SK-N-SH (cell line): Measurements from ENCODE around the gene NIT1. TPM values are rescaled to one million over a fixed set of nuclear protein-coding genes. Genes with fewer than 3 reads are reported as not detected.

Experiments used
- CTCF ChIA-PET: fragments of 300-600, 350-600 bp; formaldehyde crosslinking; extraction: SDS; loops from one replicate; lab custom pipeline; 2021; lab: Yijun Ruan, JAX
- POLR2A ChIA-PET: fragments of 350-600 bp; sonication (Branson Sonifier 250); formaldehyde crosslinking; extraction: SDS; loops from one replicate; lab custom pipeline; 2020; ENCODE audit warnings: antibody characterized with exemption, inconsistent platforms; lab: Yijun Ruan, JAX
- DNase-seq: peaks from one replicate; pipeline ENCODE4 v3.0.0; 2012
- H2AFZ ChIP-seq: fragments of 200-600 bp; sonication (generic); 2 replicates; pipeline ENCODE4 v1.8.1; 2016; ENCODE audit warnings: antibody characterized with exemption, mild to moderate bottlenecking, low read depth
- H3F3A ChIP-seq: fragments of 200-600 bp; sonication (generic); replicated peaks from 2 replicates; pipeline ENCODE3; 2016; ENCODE audit warnings: antibody characterized with exemption, mild to moderate bottlenecking; ENCODE audit not compliant: insufficient read depth
- H3K27ac ChIP-seq, 2 experiments: fragments of 200-500 bp in 1 of 2; fragments of 200-600 bp in 1 of 2; sonication (Bioruptor generic) in 1 of 2; sonication (generic), shearing (Covaris generic) in 1 of 2; 2 replicates each; pipeline versions ENCODE4 v1.5.1 to v1.6.1; 2014 to 2016; ENCODE audit warnings: low read depth in 2 of 2, inconsistent platforms in 1 of 2, low read length in 1 of 2, mild to moderate bottlenecking in 1 of 2, mixed read lengths in 1 of 2
- H3K27me3 ChIP-seq: fragments of 200-600 bp; sonication (generic), shearing (Covaris generic); 2 replicates; pipeline ENCODE4 v1.6.1; 2016; ENCODE audit warnings: mixed run types; ENCODE audit not compliant: insufficient read depth
- H3K36me3 ChIP-seq, 2 experiments: fragments of 200-500 bp in 1 of 2; fragments of 200-600 bp in 1 of 2; sonication (Bioruptor generic) in 1 of 2; sonication (generic) in 1 of 2; replicated peaks in 1 of 2; 2 replicates each; pipeline versions ENCODE3 to v1.5.1; 2014 to 2016; ENCODE audit warnings: low read length in 1 of 2, mild to moderate bottlenecking in 1 of 2; ENCODE audit not compliant: insufficient read depth in 2 of 2, control insufficient read depth in 1 of 2
- H3K4me1 ChIP-seq, 2 experiments: fragments of 200-500 bp in 1 of 2; fragments of 200-600 bp in 1 of 2; sonication (Bioruptor generic) in 1 of 2; sonication (generic), shearing (Covaris generic) in 1 of 2; 2 replicates each; pipeline versions ENCODE4 v1.5.1 to v1.6.1; 2014 to 2016; ENCODE audit warnings: low read depth in 1 of 2, low read length in 1 of 2, mixed run types in 1 of 2; ENCODE audit not compliant: insufficient read depth in 2 of 2, control insufficient read depth in 1 of 2
- H3K4me2 ChIP-seq: fragments of 200-600 bp; sonication (generic), shearing (Covaris generic); 2 replicates; pipeline ENCODE4 v1.6.1; 2017; ENCODE audit warnings: mixed run types
- H3K4me3 ChIP-seq, 2 experiments: fragments of 200-500 bp in 1 of 2; fragments of 200-600 bp in 1 of 2; sonication (Bioruptor generic) in 1 of 2; sonication (generic), shearing (Covaris generic) in 1 of 2; 2 replicates each; pipeline versions ENCODE4 v1.5.1 to v1.8.1; 2014 to 2016; ENCODE audit warnings: low read depth in 2 of 2, inconsistent platforms in 1 of 2, low read length in 1 of 2, mild to moderate bottlenecking in 1 of 2, mixed read lengths in 1 of 2, moderate library complexity in 1 of 2
- H3K79me2 ChIP-seq: fragments of 200-600 bp; sonication (generic); 2 replicates; pipeline ENCODE4 v1.8.1; 2017; ENCODE audit warnings: mild to moderate bottlenecking; ENCODE audit not compliant: insufficient read depth
- H3K9ac ChIP-seq: fragments of 200-600 bp; sonication (generic); 2 replicates; pipeline ENCODE4 v1.6.1; 2017; ENCODE audit warnings: mixed run types
- H3K9me2 ChIP-seq: fragments of 200-600 bp; sonication (generic); 2 replicates; pipeline ENCODE4 v1.6.1; 2017; ENCODE audit warnings: mixed run types
- H3K9me3 ChIP-seq: fragments of 200-600 bp; sonication (generic); 2 replicates; pipeline ENCODE4 v1.6.1; 2017; ENCODE audit warnings: mixed run types, mild to moderate bottlenecking, moderate library complexity
- H4K20me1 ChIP-seq: fragments of 200-600 bp; sonication (generic); 2 replicates; pipeline ENCODE4 v1.6.1; 2017; ENCODE audit warnings: mild to moderate bottlenecking, mixed run types; ENCODE audit not compliant: insufficient read depth
- CTCF ChIP-seq: fragments of 200-600 bp; sonication (generic); IDR thresholded peaks from 2 replicates; pipeline ENCODE4 v1.6.1; 2017; ENCODE audit warnings: antibody characterized with exemption, mild to moderate bottlenecking, moderate library complexity
- ELF1 ChIP-seq: IDR thresholded peaks from 2 replicates; pipeline ENCODE4 v1.4.0; 2012
- EP300 ChIP-seq, 2 experiments: IDR thresholded peaks; 2 replicates each; pipeline versions ENCODE4 v1.4.0 to v1.6.1; 2012; ENCODE audit warnings: borderline replicate concordance in 1 of 2, low read depth in 1 of 2, low read length in 1 of 2
- FOXM1 ChIP-seq: IDR thresholded peaks from 2 replicates; pipeline ENCODE4 v1.4.0; 2012; ENCODE audit warnings: low read depth, mild to moderate bottlenecking
- GATA2 ChIP-seq: sonication (generic); formaldehyde crosslinking; IDR thresholded peaks from 2 replicates; pipeline ENCODE4 v1.5.0; 2020; ENCODE audit warnings: mild to moderate bottlenecking, missing genetic modification reagents
- MEF2A ChIP-seq: IDR thresholded peaks from 2 replicates; pipeline ENCODE4 v1.4.0; 2012; ENCODE audit warnings: low read depth, borderline replicate concordance
- MXI1 ChIP-seq: IDR thresholded peaks from 2 replicates; pipeline ENCODE4 v1.6.1; 2012; ENCODE audit warnings: mild to moderate bottlenecking, low read depth, low read length, improper control_type of control experiment
- NFIC ChIP-seq: IDR thresholded peaks from 2 replicates; pipeline ENCODE4 v1.4.0; 2012; ENCODE audit warnings: borderline replicate concordance
- NRF1 ChIP-seq: IDR thresholded peaks from 2 replicates; pipeline ENCODE4 v1.6.1; 2012; ENCODE audit warnings: low read depth, mild to moderate bottlenecking, low read length
- RAD21 ChIP-seq: IDR thresholded peaks from 2 replicates; pipeline ENCODE4 v1.6.1; 2012; ENCODE audit warnings: mild to moderate bottlenecking, low read length
- REST ChIP-seq: IDR thresholded peaks from 2 replicates; pipeline ENCODE4 v1.6.1; 2012; ENCODE audit warnings: mild to moderate bottlenecking, low read depth, low read length, moderate library complexity
- RXRA ChIP-seq: IDR thresholded peaks from 2 replicates; pipeline ENCODE4 v1.4.0; 2012; ENCODE audit warnings: low read depth, mild to moderate bottlenecking, borderline replicate concordance
- SMC3 ChIP-seq: IDR thresholded peaks from 2 replicates; pipeline ENCODE4 v1.6.1; 2012; ENCODE audit warnings: low read depth, low read length, improper control_type of control experiment
- TEAD4 ChIP-seq: IDR thresholded peaks from 2 replicates; pipeline ENCODE4 v1.4.0; 2012; ENCODE audit warnings: mild to moderate bottlenecking, borderline replicate concordance; ENCODE audit not compliant: insufficient read depth
- USF2 ChIP-seq: fragments of 150-350 bp; IDR thresholded peaks from 2 replicates; pipeline ENCODE4 v1.6.1; 2017; ENCODE audit warnings: antibody characterized with exemption, low read length, low read depth, borderline replicate concordance
- WGBS: methylation state at CpG from one replicate; pipeline ENCODE4 v1.1.6; 2017; ENCODE audit warnings: low lambda C conversion rate; 5-methylcytosine and 5-hydroxymethylcytosine counted together
- polyA plus RNA-seq, 3 experiments: library from polyadenylated mRNA; depleted of rRNA; stranded (reverse); fragments of >200 nt; gene quantifications; 2 replicates each; pipeline ENCODE4 v1.2.3, GENCODE V29; 2012

Gene NIT1
- polyA plus RNA-seq, 1 of the 3 experiments (the other 2 are of a cell fraction): 38.7 TPM

- Histone ChIP-seq H3K9me3 (no peaks in the 10 kb centered on the region), H3K4me1 (peaks cover 0 to 38% of the 10 kb centered on the region in 2 experiments; a peak in 2 of 4 replicates), H3F3A (peaks cover 22% of the 10 kb centered on the region), H2AFZ (no peak overlapping the region), H3K9me2 (no peaks in the 10 kb centered on the region), H3K27me3 (no peaks in the 10 kb centered on the region), H4K20me1 (no peaks in the 10 kb centered on the region), H3K9ac (no peak overlapping the region), H3K36me3 (peaks cover 12 to 64% of the 10 kb centered on the region in 2 experiments), H3K4me2 (no peak overlapping the region), H3K27ac (no peak overlapping the region), H3K79me2 (peaks cover 17% of the 10 kb centered on the region), H3K4me3 (no peak overlapping the region)
- WGBS: 90% methylated on average over 5 of the region's 5 CpGs
- ChIA-PET CTCF (interaction anchor here (0.8 kb wide), 1 partner anchor 9 kb away, joined by 3 read pairs; no protein-coding TSS in a partner anchor), POLR2A (interaction anchor here (1.5 kb wide), 1 partner anchor 9 kb away, joined by 4 read pairs; no protein-coding TSS in a partner anchor)
- DNase-seq: no peak
- TF ChIP-seq RAD21 (no peak), TEAD4 (no peak), GATA2 (CRISPR knock-in tag) (no peak), ELF1 (no peak), USF2 (no peak), MXI1 (no peak), EP300 (IDR thresholded peaks at IDR 0.05; ENCODE audit: borderline replicate concordance in 1 of 2, low read depth in 1 of 2, low read length in 1 of 2) (no peak), RXRA (no peak), SMC3 (no peak), FOXM1 (no peak), CTCF (no peak), REST (no peak), MEF2A (no peak), NFIC (no peak), NRF1 (no peak)
These were observed 43.7 kb downstream of the NIT1 start for GRCh38 chr1:161161652-161162051.
